Erythroblast (primary cell): ENCODE data around the gene CST3.

Experiments
- GATA1 ChIP-seq: IDR thresholded peaks from 2 replicates; pipeline ENCODE4 v1.6.1; 2011; ENCODE audit warnings: low read depth, mild to moderate bottlenecking, control low read depth, low read length, moderate library complexity
- POLR2A ChIP-seq: IDR thresholded peaks from 2 replicates; pipeline ENCODE4 v1.6.1; 2011; ENCODE audit warnings: mild to moderate bottlenecking, low read length

DNA sequence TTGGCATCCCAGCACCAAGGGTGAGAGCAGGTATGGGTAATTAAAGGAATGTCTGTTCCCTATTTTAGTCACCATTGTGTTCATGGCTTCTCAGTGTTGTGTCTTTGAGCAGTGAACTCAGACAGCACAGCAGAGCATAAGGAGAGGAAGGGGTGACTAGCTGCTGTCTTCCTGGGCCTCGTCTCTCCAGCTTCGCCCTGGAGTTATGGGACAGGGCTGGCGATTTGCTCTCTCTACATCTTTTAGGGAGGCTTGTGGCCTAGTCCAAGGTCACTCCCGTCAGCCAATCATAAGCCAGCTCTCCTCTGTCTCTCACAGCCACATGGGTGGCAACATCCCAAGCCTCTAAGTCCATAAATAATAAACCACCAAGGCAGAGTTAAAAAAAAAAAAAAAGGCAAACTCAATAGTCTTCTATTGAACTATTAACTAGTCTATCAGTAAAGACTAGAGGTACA, 7.3 kb downstream of the CST3 start:
- TF ChIP-seq POLR2A (no peak), GATA1 (no peak)
